Measurements from ENCODE around the gene PIK3R1.

DNA sequence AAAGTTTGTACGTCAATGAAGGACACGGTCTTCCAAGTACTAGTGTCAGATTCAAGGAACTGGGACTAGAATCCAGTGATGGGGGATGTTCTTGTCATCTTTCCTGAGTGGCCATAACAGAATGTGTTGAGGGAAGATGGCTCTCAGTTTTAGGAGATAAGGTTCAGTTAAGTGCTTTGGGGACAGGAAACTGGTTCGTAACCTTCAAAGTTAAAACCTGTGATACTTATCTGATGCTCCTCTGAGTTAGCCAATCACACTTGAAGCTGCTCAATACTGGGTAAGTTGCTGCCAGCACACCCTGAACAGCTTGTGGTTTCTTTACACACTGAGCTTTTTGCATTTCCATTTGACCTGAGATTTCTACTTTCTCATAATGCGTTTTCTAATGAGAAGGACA, 64.4 kb downstream of the PIK3R1 start:
- TF ChIP-seq, protein P1, sequence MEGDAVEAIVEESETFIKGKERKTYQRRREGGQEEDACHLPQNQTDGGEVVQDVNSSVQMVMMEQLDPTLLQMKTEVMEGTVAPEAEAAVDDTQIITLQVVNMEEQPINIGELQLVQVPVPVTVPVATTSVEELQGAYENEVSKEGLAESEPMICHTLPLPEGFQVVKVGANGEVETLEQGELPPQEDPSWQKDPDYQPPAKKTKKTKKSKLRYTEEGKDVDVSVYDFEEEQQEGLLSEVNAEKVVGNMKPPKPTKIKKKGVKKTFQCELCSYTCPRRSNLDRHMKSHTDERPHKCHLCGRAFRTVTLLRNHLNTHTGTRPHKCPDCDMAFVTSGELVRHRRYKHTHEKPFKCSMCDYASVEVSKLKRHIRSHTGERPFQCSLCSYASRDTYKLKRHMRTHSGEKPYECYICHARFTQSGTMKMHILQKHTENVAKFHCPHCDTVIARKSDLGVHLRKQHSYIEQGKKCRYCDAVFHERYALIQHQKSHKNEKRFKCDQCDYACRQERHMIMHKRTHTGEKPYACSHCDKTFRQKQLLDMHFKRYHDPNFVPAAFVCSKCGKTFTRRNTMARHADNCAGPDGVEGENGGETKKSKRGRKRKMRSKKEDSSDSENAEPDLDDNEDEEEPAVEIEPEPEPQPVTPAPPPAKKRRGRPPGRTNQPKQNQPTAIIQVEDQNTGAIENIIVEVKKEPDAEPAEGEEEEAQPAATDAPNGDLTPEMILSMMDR (conservative IDR thresholded peaks at IDR 0.05) = no peak
- TF ChIP-seq ZFX (IDR thresholded peaks at IDR 0.05) = no peak
